ENCODE measurements around the gene UNC5A.

UNC5A gene

DNA sequence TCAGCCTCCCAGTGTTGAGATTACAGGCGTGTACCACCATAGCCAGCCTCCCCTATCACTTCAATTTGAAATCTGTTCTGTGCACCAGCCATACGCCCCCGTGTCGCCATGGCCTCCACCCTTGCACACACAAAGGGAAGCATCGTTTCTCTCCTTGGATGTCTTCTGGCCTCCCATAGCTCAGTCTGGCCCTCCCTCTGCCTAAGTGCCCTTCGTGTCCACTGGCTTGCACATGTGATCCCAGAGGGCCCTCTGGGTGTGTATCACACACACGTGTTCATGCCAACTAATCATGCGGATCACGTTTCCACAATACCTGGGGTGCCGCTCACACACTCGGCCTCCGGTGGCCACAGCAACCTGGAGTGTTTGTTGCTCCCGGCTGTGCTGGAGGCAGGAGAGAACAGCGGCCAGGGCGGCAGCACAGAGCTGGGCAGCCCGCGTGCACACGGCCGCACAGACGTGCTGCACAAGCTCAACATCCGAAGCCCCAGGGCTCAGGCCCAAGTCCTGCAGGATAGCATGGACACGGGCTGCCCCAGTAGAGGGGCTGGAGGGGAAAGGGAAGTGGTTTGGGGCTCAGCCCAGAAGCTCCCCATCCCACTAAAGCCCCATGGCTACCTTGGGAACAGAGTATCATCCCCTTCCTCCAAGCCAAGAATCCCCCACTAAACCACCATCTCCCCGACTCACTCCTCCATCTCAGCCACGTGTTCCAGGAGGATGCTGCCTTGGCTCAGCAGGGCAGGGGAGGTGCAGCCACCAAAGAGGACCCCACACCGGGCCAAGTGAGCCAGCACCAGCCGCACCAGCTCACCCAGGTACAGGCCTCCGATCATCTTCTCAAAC is 77.9 kb downstream of the UNC5A start:
- peaks cover 0 to 97% (median 5%) of the 10 kb centered on the region in 11 experiments; a peak in 10 of 22 replicates for H4K20me1 ChIP-seq

DNA sequence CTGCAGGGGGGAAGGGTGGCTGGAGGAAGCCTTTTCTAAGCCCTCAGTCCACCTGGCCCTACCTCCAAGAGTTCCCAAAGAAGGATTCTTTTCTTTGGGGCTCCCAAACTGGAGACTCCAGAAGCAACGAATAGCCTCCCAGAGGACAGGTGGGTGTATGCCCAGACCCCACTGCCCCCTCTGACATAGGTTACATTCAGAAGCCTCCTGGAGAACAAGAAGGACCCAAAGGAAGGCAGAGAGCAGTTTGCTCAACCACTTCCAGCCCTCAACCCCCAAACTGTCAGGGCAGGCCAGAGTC is 78.5 kb downstream of the UNC5A start:
- Histone ChIP-seq H3K27ac (no peak overlapping the region), H3K4me1 (peaks cover 0 to 21% (median 0%) of the 10 kb centered on the region in 10 experiments; a peak in 4 of 20 replicates), H3K36me3 (peaks cover 0 to 88% (median 0%) of the 10 kb centered on the region in 11 experiments; a peak in 7 of 22 replicates), H3K4me2 (no peak overlapping the region), H4K20me1 (peaks cover 0 to 92% (median 4%) of the 10 kb centered on the region in 11 experiments; a peak in 10 of 22 replicates), H3K27me3 (peaks cover 0 to 8% (median 0%) of the 10 kb centered on the region in 11 experiments; a peak in 2 of 22 replicates), H3K4me3 (no peak overlapping the region), H3K9me3 (replicated peaks in 1 of 11) (no peaks in the 10 kb centered on the region), H3K9ac (no peak overlapping the region)
- no peak for TF ChIP-seq Cebpa-rat (IDR thresholded peaks at IDR 0.05)

More for the DNA sequence above, 77.9 kb downstream of the UNC5A start:
- peaks cover 0 to 16% (median 0%) of the 10 kb centered on the region in 10 experiments; a peak in 3 of 20 replicates for H3K4me1 ChIP-seq
- TF ChIP-seq Cebpa-rat (IDR thresholded peaks at IDR 0.05): no peak
- no peaks in the 10 kb centered on the region for H3K9me3 ChIP-seq (replicated peaks in 1 of 11)
- H3K4me2 ChIP-seq: no peak overlapping the region
- H3K9ac ChIP-seq: no peak overlapping the region
- H3K36me3 ChIP-seq: peaks cover 0 to 88% (median 0%) of the 10 kb centered on the region in 11 experiments; a peak in 7 of 22 replicates
- H3K4me3 ChIP-seq: no peak overlapping the region
- no peak overlapping the region for H3K27ac ChIP-seq
- H3K27me3 ChIP-seq: peaks cover 0 to 11% (median 0%) of the 10 kb centered on the region in 11 experiments; a peak in 4 of 22 replicates

DNA sequence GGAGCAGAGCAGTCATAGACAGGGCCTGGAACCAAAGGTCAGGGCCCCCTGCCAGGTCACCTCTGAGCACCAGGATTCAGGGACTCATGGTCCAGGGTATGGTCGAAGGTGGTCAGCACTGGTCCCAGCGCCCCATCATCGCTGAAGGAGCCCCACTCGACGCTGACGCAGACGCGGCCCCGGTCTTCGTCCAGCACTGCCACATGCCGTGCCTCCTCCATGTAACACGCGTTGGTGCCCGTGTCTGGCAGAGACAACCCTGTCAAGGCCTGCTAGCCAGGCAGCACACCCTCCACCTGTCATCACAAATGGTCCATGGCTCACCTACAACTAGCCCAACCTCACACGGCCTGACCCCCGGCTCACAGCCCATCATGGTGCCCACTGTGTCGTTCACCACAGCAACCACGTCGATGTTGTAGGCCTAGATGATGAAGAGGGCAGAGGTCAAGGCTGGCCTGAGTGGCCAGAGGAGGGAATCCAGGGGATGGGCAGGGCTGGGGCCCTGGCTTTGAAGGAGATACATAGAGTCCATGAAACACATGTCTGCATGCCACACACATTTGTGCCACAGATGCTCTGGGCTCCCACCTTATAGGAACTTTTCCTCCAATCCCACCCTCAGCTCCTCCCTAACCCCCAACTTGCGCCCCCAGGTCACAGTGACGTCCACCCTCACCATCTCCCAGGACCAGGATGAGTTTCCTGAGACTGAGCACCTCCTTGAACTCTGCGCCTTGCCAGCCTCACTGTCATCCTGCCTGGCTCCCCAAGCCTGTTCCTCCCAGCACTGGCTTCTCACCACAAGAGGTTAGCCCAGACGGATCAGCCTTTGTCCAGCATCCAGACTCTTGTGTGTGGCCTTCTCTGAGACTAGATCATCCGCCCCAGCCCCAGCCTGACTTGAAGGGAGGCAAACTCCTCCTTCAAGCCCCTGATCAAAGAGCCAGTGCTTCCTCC is 79.2 kb downstream of the UNC5A start:
- H3K9ac ChIP-seq: no peak overlapping the region
- H3K36me3 ChIP-seq: peaks cover 0 to 88% (median 0%) of the 10 kb centered on the region in 11 experiments; a peak in 7 of 22 replicates
- peaks cover 0 to 84% (median 3%) of the 10 kb centered on the region in 11 experiments; a peak in 10 of 22 replicates for H4K20me1 ChIP-seq
- peaks cover 0 to under 1% (median 0%) of the 10 kb centered on the region in 11 experiments; a peak in 2 of 22 replicates for H3K27me3 ChIP-seq
- H3K9me3 ChIP-seq (replicated peaks in 1 of 11): no peaks in the 10 kb centered on the region
- no peak overlapping the region for H3K4me3 ChIP-seq
- H3K4me2 ChIP-seq: no peak overlapping the region
- H3K27ac ChIP-seq: no peak overlapping the region
- TF ChIP-seq Cebpa-rat (IDR thresholded peaks at IDR 0.05): no peak
- H3K4me1 ChIP-seq: peaks cover 0 to 29% (median 0%) of the 10 kb centered on the region in 10 experiments; a peak in 6 of 20 replicates

DNA sequence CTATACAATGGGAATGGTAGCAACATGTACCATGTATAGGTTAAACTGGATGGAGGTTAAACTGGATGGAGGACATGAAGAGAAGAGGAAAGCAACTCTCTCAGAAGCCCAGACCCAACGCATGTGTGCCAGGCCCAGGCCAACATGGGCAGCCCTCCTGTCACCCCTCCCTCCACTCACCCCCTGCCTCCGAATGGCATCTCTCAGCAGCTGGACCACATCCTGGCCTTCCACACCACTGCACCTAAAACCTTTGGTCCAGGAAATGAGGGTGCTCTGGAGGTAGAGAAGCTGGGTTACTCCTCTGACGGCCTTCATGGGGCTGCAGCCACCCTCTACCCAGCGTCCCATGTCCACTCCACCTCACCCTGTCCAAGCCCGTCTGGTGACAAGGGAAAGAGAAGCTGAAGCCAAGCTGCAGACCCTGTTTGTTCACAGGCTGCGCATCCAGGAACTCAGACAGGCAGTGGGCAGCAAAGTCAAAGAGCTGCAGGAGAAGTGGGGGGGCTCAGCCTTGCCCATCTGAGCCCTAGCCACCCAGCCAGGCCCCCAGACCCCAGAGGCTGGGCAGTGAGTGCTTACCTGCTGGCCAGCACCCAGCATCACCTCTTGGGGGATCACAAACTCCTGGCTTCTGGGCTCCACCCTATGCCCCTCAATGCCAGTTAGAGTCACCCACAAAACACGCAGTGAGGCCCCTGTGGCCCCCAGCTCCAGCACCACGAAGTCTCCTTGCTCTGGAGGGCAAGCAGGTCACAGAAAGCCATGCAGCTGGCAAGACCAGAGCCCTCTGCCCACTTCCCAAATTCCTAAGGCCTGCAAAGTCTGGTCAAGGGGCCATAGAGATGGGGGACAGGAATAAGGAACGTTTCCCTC is 80.3 kb downstream of the UNC5A start:
- Histone ChIP-seq H3K4me2 (no peak overlapping the region), H3K36me3 (peaks cover 0 to 84% (median 0%) of the 10 kb centered on the region in 11 experiments; a peak in 7 of 22 replicates), H4K20me1 (peaks cover 0 to 73% (median 3%) of the 10 kb centered on the region in 11 experiments; a peak in 10 of 22 replicates), H3K4me1 (peaks cover 0 to 35% (median 6%) of the 10 kb centered on the region in 10 experiments; a peak in 12 of 20 replicates), H3K27ac (no peak overlapping the region), H3K9me3 (replicated peaks in 1 of 11) (no peaks in the 10 kb centered on the region), H3K27me3 (no peaks in the 10 kb centered on the region; a peak in 1 of 22 replicates), H3K4me3 (no peak overlapping the region), H3K9ac (no peak overlapping the region)
- TF ChIP-seq Cebpa-rat (IDR thresholded peaks at IDR 0.05): no peak

DNA sequence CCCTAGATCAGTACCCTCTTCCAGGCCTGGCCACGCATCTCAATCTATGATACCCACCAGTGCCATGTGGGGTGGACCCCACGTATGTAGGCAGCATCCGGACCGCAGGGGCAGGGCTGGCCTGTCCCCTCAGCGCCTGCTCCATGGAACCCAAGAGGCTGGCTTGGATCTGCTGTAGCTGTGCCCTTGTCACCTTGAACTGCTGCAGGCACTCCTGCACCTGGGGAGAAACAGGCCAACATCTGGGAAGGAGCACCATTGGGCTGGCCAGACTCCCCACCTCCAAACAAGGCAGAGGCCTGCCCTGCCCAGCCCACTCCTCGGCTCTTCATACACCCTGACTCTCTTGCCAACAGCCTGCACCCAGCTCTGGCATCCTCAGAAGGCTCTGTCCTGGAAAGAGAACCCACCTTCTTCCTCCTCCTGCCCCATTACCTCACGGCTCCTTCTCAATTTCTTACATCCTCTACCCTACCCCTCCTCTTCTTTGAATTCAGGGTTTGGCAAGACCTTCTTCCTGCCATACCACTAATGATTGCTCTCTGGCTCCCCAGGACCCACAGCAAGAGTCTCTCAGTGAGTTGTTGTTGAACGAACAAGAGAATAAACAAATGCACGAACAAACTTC is 81.1 kb downstream of the UNC5A start:
- no peak overlapping the region for H3K27ac ChIP-seq
- H3K4me3 ChIP-seq: no peak overlapping the region
- no peak overlapping the region for H3K9ac ChIP-seq
- H3K9me3 ChIP-seq (replicated peaks in 1 of 11): no peaks in the 10 kb centered on the region
- H3K4me2 ChIP-seq: 0 out of 22 replicates have a peak overlapping the region, but pooled peaks of 1 of the 11 experiments have one; percentile 20
- H3K4me1 ChIP-seq: peaks cover 0 to 43% (median 14%) of the 10 kb centered on the region in 10 experiments; a peak in 15 of 20 replicates
- no peaks in the 10 kb centered on the region; a peak in 1 of 22 replicates for H3K27me3 ChIP-seq
- H4K20me1 ChIP-seq: peaks cover 0 to 65% (median 3%) of the 10 kb centered on the region in 11 experiments; a peak in 10 of 22 replicates
- TF ChIP-seq Cebpa-rat (IDR thresholded peaks at IDR 0.05): no peak
- H3K36me3 ChIP-seq: peaks cover 0 to 84% (median 0%) of the 10 kb centered on the region in 11 experiments; a peak in 7 of 22 replicates

DNA sequence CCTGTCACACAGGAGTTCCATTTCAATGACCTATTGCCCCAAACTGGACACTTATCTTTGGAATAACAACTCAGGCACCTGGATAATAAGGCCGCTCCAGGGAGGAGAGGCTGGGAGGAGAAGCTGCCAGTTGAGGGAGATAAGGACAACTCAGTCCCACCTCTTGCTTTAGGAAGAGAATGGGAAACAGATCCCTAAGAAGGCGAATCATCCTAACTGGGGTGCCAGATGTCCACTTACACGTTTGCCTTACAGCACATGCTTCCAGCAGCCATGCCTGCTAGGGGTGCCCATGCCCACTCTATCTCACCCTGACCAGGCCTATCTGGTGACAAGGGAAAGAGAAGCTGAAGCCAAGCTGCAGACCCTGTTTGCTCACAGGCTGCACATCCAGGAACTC is 82.3 kb downstream of the UNC5A start:
- peaks cover 0 to 71% (median 0%) of the 10 kb centered on the region in 11 experiments; a peak in 7 of 22 replicates for H3K36me3 ChIP-seq
- peaks cover 0 to 53% (median 3%) of the 10 kb centered on the region in 11 experiments; a peak in 9 of 22 replicates for H4K20me1 ChIP-seq
- H3K9ac ChIP-seq: no peak overlapping the region
- H3K4me3 ChIP-seq: no peak overlapping the region
- no peaks in the 10 kb centered on the region for H3K9me3 ChIP-seq (replicated peaks in 1 of 11)
- no peak for TF ChIP-seq Cebpa-rat (IDR thresholded peaks at IDR 0.05)
- peaks cover 0 to 55% (median 22%) of the 10 kb centered on the region in 10 experiments; a peak in 15 of 20 replicates for H3K4me1 ChIP-seq
- H3K27ac ChIP-seq: no peak overlapping the region
- H3K4me2 ChIP-seq: peak overlapping the region in 1 of 11 experiments; percentile 23; a peak in 1 of 22 replicates
- no peaks in the 10 kb centered on the region; a peak in 1 of 22 replicates for H3K27me3 ChIP-seq

DNA sequence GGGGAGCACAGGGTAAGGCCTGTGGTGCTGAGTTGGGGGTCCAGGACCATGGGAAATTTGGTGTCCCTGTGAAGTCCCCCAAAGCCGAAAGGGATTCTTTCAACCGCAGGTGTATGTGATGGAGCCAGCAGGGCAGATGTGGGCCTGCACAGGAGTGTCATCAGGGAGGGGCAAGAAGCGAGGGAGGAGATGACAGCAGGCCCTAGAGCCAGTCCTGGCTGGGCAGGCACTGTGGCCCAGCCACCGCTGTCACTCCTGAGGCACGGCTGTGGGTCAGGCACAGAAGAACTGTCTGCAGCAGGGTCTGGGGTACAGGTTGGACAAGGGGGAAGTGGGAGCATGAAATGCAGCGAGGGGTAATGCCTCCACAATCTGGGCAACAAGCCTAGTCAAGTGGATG is 83.9 kb downstream of the UNC5A start:
- Histone ChIP-seq H3K27me3 (no peaks in the 10 kb centered on the region; a peak in 1 of 22 replicates), H3K27ac (peak overlapping the region in 2 of 11 experiments; percentile 5 to 22; a peak in 1 of 22 replicates)
- TF ChIP-seq Cebpa-rat (IDR thresholded peaks at IDR 0.05): no peak

More for the DNA sequence above, 83.9 kb downstream of the UNC5A start:
- H3K4me2 ChIP-seq: peak overlapping the region in 4 of 11 experiments; percentile 23 to 97 (median 64); a peak in 7 of 22 replicates
- H4K20me1 ChIP-seq: peaks cover 0 to 37% (median under 1%) of the 10 kb centered on the region in 11 experiments; a peak in 10 of 22 replicates
- H3K36me3 ChIP-seq: peaks cover 0 to 55% (median 0%) of the 10 kb centered on the region in 11 experiments; a peak in 7 of 22 replicates
- peaks cover 7 to 72% (median 35%) of the 10 kb centered on the region in 10 experiments for H3K4me1 ChIP-seq
- no peak overlapping the region for H3K4me3 ChIP-seq
- no peaks in the 10 kb centered on the region for H3K9me3 ChIP-seq (replicated peaks in 1 of 11)
- H3K9ac ChIP-seq: no peak overlapping the region
